ENCODE results near the gene CRTAC1. TPM values are rescaled to one million over a fixed set of nuclear protein-coding genes. Genes with fewer than 3 reads are reported as not detected.

The CRTAC1 gene
- total RNA-seq, 1 experiment from 2014 or later: 0.46 TPM

DNA sequence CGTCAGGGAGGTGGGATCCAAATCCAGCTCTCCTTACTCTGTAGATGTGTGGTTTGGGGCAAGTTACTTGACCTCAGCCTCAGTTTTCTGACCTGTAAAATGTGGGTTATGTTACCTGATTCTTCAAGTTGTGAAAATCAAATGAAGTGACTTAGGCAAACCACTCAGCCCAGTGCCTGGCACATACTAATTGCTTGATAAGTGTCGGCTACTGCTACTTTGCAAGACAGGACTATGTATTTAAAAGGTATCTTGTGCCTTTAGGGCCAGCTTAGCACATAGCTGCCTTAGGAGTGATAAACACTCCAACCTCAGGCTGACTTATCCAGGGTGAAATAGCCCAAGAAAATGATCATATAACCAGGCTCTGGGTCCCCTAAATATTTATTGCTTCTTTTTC lies 137.9 kb downstream of the CRTAC1 start:
- peaks cover 20 to 25% of the 10 kb centered on the region in 2 experiments for H3K4me1 Mint-ChIP-seq
- Histone ChIP-seq H3K79me2 (ENCODE audit: insufficient read depth, low read length) (no peaks in the 10 kb centered on the region), H3K4me2 (ENCODE audit: insufficient read depth, insufficient read length, low read length) (no peak overlapping the region), H2AK5ac (ENCODE audit: insufficient read length, low read length) (no peak overlapping the region), H3K9ac (ENCODE audit: extremely low read depth, insufficient read length, low read length) (no peak overlapping the region), H3K4me1 (ENCODE audit: insufficient read depth, low read length) (peaks cover 2% of the 10 kb centered on the region; the same call in 1 of the 2 replicates), H2BK120ac (ENCODE audit: low read depth, low read length, poor library complexity, severe bottlenecking) (no peak overlapping the region), H2BK20ac (ENCODE audit: low read depth, low read length, poor library complexity, severe bottlenecking) (no peak overlapping the region), H3K27me3 (ENCODE audit: insufficient read depth, low read length) (no peaks in the 10 kb centered on the region), H3K56ac (ENCODE audit: insufficient read length, low read depth, low read length) (no peak overlapping the region), H3K9me3 (ENCODE audit: control insufficient read depth, low read depth, low read length) (no peaks in the 10 kb centered on the region), H3K23me2 (ENCODE audit: insufficient read length, low read depth, low read length, poor library complexity, severe bottlenecking) (no peaks in the 10 kb centered on the region), H2AFZ (ENCODE audit: low read length) (no peak overlapping the region), H3K14ac (ENCODE audit: insufficient read depth, low read length) (no peak overlapping the region), H3K79me1 (ENCODE audit: insufficient read depth, low read depth, low read length, poor library complexity, severe bottlenecking) (no peaks in the 10 kb centered on the region), H4K20me1 (ENCODE audit: control insufficient read depth, insufficient read depth, insufficient read length) (no peaks in the 10 kb centered on the region), H2BK12ac (ENCODE audit: insufficient read length, low read depth, low read length) (no peak overlapping the region), H4K91ac (ENCODE audit: insufficient read length, low read depth, low read length) (no peak overlapping the region), H4K8ac (replicated peaks; ENCODE audit: insufficient read length, low read depth, low read length) (no peak overlapping the region), H2BK15ac (ENCODE audit: low read depth, low read length) (no peak overlapping the region), H3K27ac (ENCODE audit: insufficient read length, low read depth, low read length) (no peak overlapping the region), H3K23ac (ENCODE audit: insufficient read length, low read depth, low read length) (no peak overlapping the region), H4K5ac (ENCODE audit: insufficient read length, low read depth, low read length) (no peak overlapping the region), H3T11ph (ENCODE audit: low read length) (no peak overlapping the region), H2BK5ac (ENCODE audit: insufficient read length, low read length) (no peak overlapping the region), H3K18ac (ENCODE audit: insufficient read length, low read depth, low read length) (no peak overlapping the region), H3K4ac (ENCODE audit: low read depth, low read length) (no peak overlapping the region)
- no peak overlapping the region for H3K4me3 Mint-ChIP-seq
- WGBS (ENCODE audit: extremely low coverage, insufficient read length, low lambda C conversion rate): no CpG with 5 or more reads among the region's 2 CpGs
- no peak overlapping the region for H3K27ac Mint-ChIP-seq
- no peak for DNase-seq
- H3K36me3 Mint-ChIP-seq (ENCODE audit: insufficient read depth in 1 of 3, low read depth in 3 of 3): no peaks in the 10 kb centered on the region
- peaks cover 9% of the 10 kb centered on the region; the same call in 1 of the 2 replicates for H3K27me3 Mint-ChIP-seq (ENCODE audit: low read depth)
- no peaks in the 10 kb centered on the region for H3K9me3 Mint-ChIP-seq
- TF ChIP-seq, protein P1, sequence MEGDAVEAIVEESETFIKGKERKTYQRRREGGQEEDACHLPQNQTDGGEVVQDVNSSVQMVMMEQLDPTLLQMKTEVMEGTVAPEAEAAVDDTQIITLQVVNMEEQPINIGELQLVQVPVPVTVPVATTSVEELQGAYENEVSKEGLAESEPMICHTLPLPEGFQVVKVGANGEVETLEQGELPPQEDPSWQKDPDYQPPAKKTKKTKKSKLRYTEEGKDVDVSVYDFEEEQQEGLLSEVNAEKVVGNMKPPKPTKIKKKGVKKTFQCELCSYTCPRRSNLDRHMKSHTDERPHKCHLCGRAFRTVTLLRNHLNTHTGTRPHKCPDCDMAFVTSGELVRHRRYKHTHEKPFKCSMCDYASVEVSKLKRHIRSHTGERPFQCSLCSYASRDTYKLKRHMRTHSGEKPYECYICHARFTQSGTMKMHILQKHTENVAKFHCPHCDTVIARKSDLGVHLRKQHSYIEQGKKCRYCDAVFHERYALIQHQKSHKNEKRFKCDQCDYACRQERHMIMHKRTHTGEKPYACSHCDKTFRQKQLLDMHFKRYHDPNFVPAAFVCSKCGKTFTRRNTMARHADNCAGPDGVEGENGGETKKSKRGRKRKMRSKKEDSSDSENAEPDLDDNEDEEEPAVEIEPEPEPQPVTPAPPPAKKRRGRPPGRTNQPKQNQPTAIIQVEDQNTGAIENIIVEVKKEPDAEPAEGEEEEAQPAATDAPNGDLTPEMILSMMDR (conservative IDR thresholded peaks at IDR 0.05): no peak

Data from H9 (cell line).